GM20000 (cell line): ENCODE measurements around the gene MEG3.

Experiments used
- DNase-seq: peaks from one replicate; pipeline ENCODE4 v3.0.0; 2012; ENCODE audit warnings: low spot score
- CTCF ChIP-seq: IDR thresholded peaks from 2 replicates; pipeline ENCODE4 v1.5.1; 2012; ENCODE audit warnings: mild to moderate bottlenecking, control low read depth; ENCODE audit errors: extremely low read depth, missing control alignments

Gene MEG3

GRCh38 chr14:100835548-100836310 is 9.8 kb downstream of the MEG3 start:
- TF ChIP-seq CTCF: no peak

GRCh38 chr14:100836311-100836805 is 10.4 kb downstream of the MEG3 start:
- TF ChIP-seq CTCF: no peak
- DNase-seq: no peak

More at GRCh38 chr14:100835548-100836310, 9.8 kb downstream of the MEG3 start:
- DNase-seq: no peak

- DNase-seq: no peak
- TF ChIP-seq CTCF: no peak
Observed at GRCh38 chr14:100836941-100837804, 11.3 kb downstream of the MEG3 start.

GRCh38 chr14:100837805-100838350 is 12.0 kb downstream of the MEG3 start:
- no peak for DNase-seq
- no peak for TF ChIP-seq CTCF

GRCh38 chr14:100838493-100839314 is 12.8 kb downstream of the MEG3 start:
- no peak for TF ChIP-seq CTCF
- DNase-seq: no peak

- no peak for DNase-seq
- no peak for TF ChIP-seq CTCF
Observed at GRCh38 chr14:100839315-100839585, 13.3 kb downstream of the MEG3 start.

- no peak for DNase-seq
- no peak for TF ChIP-seq CTCF
Observed at GRCh38 chr14:100839681-100840111, 13.8 kb downstream of the MEG3 start.
